Measurements from ENCODE around the gene DNLZ.

DNLZ gene

GRCh38 chr9:136394312-136395019, 30.9 kb upstream of the DNLZ start:
- Histone ChIP-seq H3K9me3 (ENCODE audit: insufficient read depth, low read length) (no peaks in the 10 kb centered on the region), H3K4me3 (ENCODE audit: insufficient read depth, low read length, poor library complexity, severe bottlenecking) (no peak overlapping the region), H3K9ac (ENCODE audit: low read length) (no peak overlapping the region), H3K36me3 (ENCODE audit: low read length) (no peaks in the 10 kb centered on the region; the same call in 1 of the 2 replicates), H3K27me3 (ENCODE audit: low read length) (no peaks in the 10 kb centered on the region), H3K9me2 (replicated peaks; ENCODE audit: insufficient read depth, low read length) (no peaks in the 10 kb centered on the region), H4K20me1 (ENCODE audit: low read depth, low read length) (no peaks in the 10 kb centered on the region; the same call in 1 of the 2 replicates), H3K27ac (ENCODE audit: low read depth, low read length) (no peak overlapping the region), H3K4me2 (ENCODE audit: low read depth, low read length, poor library complexity, severe bottlenecking) (no peak overlapping the region), H3F3A (ENCODE audit: insufficient read depth) (no peaks in the 10 kb centered on the region), H2AFZ (ENCODE audit: low read depth, low read length, severe bottlenecking) (no peak overlapping the region), H3K79me2 (ENCODE audit: insufficient read depth, low read length) (peaks cover 18% of the 10 kb centered on the region)
- TF ChIP-seq EZH2phosphoT487 (conservative IDR thresholded peaks at IDR 0.05; ENCODE audit: low read length) (no peak), CTCF (IDR thresholded peaks at IDR 0.05; ENCODE audit: insufficient read depth, low read length, poor library complexity, severe bottlenecking) (no peak)

DNA sequence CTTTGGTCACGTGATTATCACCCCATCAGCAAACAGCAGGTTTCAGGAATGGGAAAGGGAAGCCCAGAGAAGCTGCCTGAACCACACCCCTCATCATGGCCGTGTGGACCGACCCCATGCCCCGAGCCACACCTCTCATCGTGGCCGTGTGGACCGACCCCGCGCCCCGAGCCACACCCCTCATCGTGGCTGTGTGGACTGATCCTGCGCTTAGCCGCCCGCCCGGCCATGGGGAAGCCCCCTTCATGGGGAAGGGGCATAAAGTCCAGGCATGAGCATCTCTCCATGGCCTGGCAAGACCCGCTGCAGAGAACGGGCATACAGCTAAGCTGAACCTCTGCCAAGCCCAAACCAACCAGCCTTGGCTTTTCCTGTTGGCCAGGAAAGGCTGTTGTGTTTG, 30.0 kb upstream of the DNLZ start:
- no peaks in the 10 kb centered on the region for H3K9me2 ChIP-seq (replicated peaks; ENCODE audit: insufficient read depth, low read length)
- no peak overlapping the region for H3K27ac ChIP-seq (ENCODE audit: low read depth, low read length)
- H3F3A ChIP-seq (ENCODE audit: insufficient read depth) = no peaks in the 10 kb centered on the region
- TF ChIP-seq EZH2phosphoT487 (conservative IDR thresholded peaks at IDR 0.05; ENCODE audit: low read length) = no peak
- TF ChIP-seq CTCF (IDR thresholded peaks at IDR 0.05; ENCODE audit: insufficient read depth, low read length, poor library complexity, severe bottlenecking) = no peak
- no peaks in the 10 kb centered on the region for H3K9me3 ChIP-seq (ENCODE audit: insufficient read depth, low read length)
- peaks cover 9% of the 10 kb centered on the region for H3K79me2 ChIP-seq (ENCODE audit: insufficient read depth, low read length)
- H4K20me1 ChIP-seq (ENCODE audit: low read depth, low read length) = no peaks in the 10 kb centered on the region
- H3K27me3 ChIP-seq (ENCODE audit: low read length) = no peaks in the 10 kb centered on the region
- H3K9ac ChIP-seq (ENCODE audit: low read length) = no peak overlapping the region
- no peak overlapping the region for H2AFZ ChIP-seq (ENCODE audit: low read depth, low read length, severe bottlenecking)
- H3K36me3 ChIP-seq (ENCODE audit: low read length) = no peaks in the 10 kb centered on the region; the same call in 1 of the 2 replicates
- H3K4me3 ChIP-seq (ENCODE audit: insufficient read depth, low read length, poor library complexity, severe bottlenecking) = no peak overlapping the region
- no peak overlapping the region for H3K4me2 ChIP-seq (ENCODE audit: low read depth, low read length, poor library complexity, severe bottlenecking)

GRCh38 chr9:136392538-136393449, 29.2 kb upstream of the DNLZ start:
- H3K4me2 ChIP-seq (ENCODE audit: low read depth, low read length, poor library complexity, severe bottlenecking) = no peak overlapping the region
- no peaks in the 10 kb centered on the region for H3F3A ChIP-seq (ENCODE audit: insufficient read depth)
- peaks cover 1% of the 10 kb centered on the region; the same call in 1 of the 2 replicates for H3K79me2 ChIP-seq (ENCODE audit: insufficient read depth, low read length)
- H3K4me3 ChIP-seq (ENCODE audit: insufficient read depth, low read length, poor library complexity, severe bottlenecking) = no peak overlapping the region
- H3K9me3 ChIP-seq (ENCODE audit: insufficient read depth, low read length) = no peaks in the 10 kb centered on the region
- H3K27me3 ChIP-seq (ENCODE audit: low read length) = no peaks in the 10 kb centered on the region
- H3K9ac ChIP-seq (ENCODE audit: low read length) = no peak overlapping the region
- no peak overlapping the region for H3K27ac ChIP-seq (ENCODE audit: low read depth, low read length)
- H3K9me2 ChIP-seq (replicated peaks; ENCODE audit: insufficient read depth, low read length) = no peaks in the 10 kb centered on the region
- no peaks in the 10 kb centered on the region; the same call in 1 of the 2 replicates for H3K36me3 ChIP-seq (ENCODE audit: low read length)
- no peak overlapping the region for H2AFZ ChIP-seq (ENCODE audit: low read depth, low read length, severe bottlenecking)
- TF ChIP-seq CTCF (IDR thresholded peaks at IDR 0.05; ENCODE audit: insufficient read depth, low read length, poor library complexity, severe bottlenecking) = no peak
- no peak for TF ChIP-seq EZH2phosphoT487 (conservative IDR thresholded peaks at IDR 0.05; ENCODE audit: low read length)
- no peaks in the 10 kb centered on the region for H4K20me1 ChIP-seq (ENCODE audit: low read depth, low read length)
